ENCODE results near the gene PTN. TPM values are rescaled to one million over a fixed set of nuclear protein-coding genes. Genes with fewer than 3 reads are reported as not detected.

Gene PTN
- total RNA-seq, 1 donor from 2014 or later = 207 TPM

DNA sequence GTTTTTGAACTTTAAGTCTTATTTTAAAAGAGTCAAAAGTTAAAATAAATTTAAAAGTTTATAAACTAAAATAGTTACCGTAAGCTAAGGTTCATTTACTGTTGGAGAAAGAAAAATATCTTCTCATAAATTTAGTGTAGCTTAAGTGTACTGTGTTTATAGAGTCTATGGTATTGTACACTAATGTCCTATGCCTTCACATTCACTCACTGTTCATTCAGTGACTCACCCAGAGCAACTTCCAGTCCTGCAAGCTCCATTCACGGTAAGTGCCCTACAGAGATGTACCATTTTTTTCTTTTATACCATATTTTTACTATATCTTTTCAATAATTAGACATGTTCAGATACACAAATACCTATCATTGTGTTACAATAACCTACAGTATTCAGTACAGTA, 97.6 kb downstream of the PTN start:
- peaks cover 14% of the 10 kb centered on the region for H3K4me1 Mint-ChIP-seq
- H3K9me3 Mint-ChIP-seq = no peaks in the 10 kb centered on the region
- no peaks in the 10 kb centered on the region for H3K9me3 ChIP-seq (ENCODE audit: low read depth)
- no peak for DNase-seq (ENCODE audit: low spot score)
- H3K4me3 Mint-ChIP-seq = no peak overlapping the region
- TF ChIP-seq EZH2 (IDR thresholded peaks at IDR 0.05) (no peak), EZH2phosphoT487 (IDR thresholded peaks at IDR 0.05) (no peak)
- TF ChIP-seq, protein P1, sequence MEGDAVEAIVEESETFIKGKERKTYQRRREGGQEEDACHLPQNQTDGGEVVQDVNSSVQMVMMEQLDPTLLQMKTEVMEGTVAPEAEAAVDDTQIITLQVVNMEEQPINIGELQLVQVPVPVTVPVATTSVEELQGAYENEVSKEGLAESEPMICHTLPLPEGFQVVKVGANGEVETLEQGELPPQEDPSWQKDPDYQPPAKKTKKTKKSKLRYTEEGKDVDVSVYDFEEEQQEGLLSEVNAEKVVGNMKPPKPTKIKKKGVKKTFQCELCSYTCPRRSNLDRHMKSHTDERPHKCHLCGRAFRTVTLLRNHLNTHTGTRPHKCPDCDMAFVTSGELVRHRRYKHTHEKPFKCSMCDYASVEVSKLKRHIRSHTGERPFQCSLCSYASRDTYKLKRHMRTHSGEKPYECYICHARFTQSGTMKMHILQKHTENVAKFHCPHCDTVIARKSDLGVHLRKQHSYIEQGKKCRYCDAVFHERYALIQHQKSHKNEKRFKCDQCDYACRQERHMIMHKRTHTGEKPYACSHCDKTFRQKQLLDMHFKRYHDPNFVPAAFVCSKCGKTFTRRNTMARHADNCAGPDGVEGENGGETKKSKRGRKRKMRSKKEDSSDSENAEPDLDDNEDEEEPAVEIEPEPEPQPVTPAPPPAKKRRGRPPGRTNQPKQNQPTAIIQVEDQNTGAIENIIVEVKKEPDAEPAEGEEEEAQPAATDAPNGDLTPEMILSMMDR (IDR thresholded peaks at IDR 0.05) = no peak
- H3K9ac ChIP-seq = no peak overlapping the region
- no peak overlapping the region for H3K27ac Mint-ChIP-seq
- no peaks in the 10 kb centered on the region for H3K36me3 ChIP-seq
- no peak overlapping the region for H3K27ac ChIP-seq
- no peaks in the 10 kb centered on the region for H3K4me1 ChIP-seq
- no peaks in the 10 kb centered on the region for H3K27me3 ChIP-seq
- H4K20me1 ChIP-seq (ENCODE audit: low read depth) = no peaks in the 10 kb centered on the region
- peaks cover 2% of the 10 kb centered on the region for H3K27me3 Mint-ChIP-seq (ENCODE audit: insufficient read depth, low read depth)
- H3K79me2 ChIP-seq (ENCODE audit: low read depth) = no peaks in the 10 kb centered on the region
- H3K4me3 ChIP-seq = no peak overlapping the region
- peaks cover 71% of the 10 kb centered on the region for H3K36me3 Mint-ChIP-seq
- H3K4me2 ChIP-seq = no peak overlapping the region
- no peak overlapping the region for H2AFZ ChIP-seq (replicated peaks)
- no peaks in the 10 kb centered on the region for H3F3A ChIP-seq (ENCODE audit: low read depth)

DNA sequence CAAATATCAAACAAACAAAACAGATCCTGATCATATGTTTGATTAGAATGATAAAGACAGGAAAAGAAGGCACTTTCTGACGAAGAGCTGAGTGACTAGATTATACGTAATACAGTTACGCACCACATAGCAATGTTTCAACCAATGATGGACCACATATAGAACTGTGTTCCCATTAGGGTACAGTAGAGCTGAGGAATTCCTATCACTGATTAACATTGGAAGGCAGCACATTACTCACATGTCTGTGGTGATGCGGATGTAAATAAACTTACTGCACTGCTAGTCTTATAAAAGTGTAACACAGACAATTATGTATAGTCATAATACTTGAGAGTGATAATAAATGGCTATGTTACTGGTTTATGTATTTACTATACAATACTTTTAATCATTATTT, 98.3 kb downstream of the PTN start:
- H3K36me3 Mint-ChIP-seq = peaks cover 70% of the 10 kb centered on the region
- H3K27me3 Mint-ChIP-seq (ENCODE audit: insufficient read depth, low read depth) = peaks cover 2% of the 10 kb centered on the region
- no peak for DNase-seq (ENCODE audit: low spot score)
- H3K4me3 Mint-ChIP-seq = no peak overlapping the region
- Histone ChIP-seq H3K36me3 (no peaks in the 10 kb centered on the region), H3K9me3 (ENCODE audit: low read depth) (no peaks in the 10 kb centered on the region), H3K9ac (no peak overlapping the region), H3K4me3 (no peak overlapping the region), H3K27ac (no peak overlapping the region), H4K20me1 (ENCODE audit: low read depth) (no peaks in the 10 kb centered on the region), H2AFZ (replicated peaks) (no peak overlapping the region), H3K4me2 (no peak overlapping the region), H3K4me1 (no peaks in the 10 kb centered on the region), H3K79me2 (ENCODE audit: low read depth) (no peaks in the 10 kb centered on the region), H3F3A (ENCODE audit: low read depth) (no peaks in the 10 kb centered on the region), H3K27me3 (no peaks in the 10 kb centered on the region)
- H3K9me3 Mint-ChIP-seq = no peaks in the 10 kb centered on the region
- TF ChIP-seq EZH2phosphoT487 (IDR thresholded peaks at IDR 0.05) (no peak), EZH2 (IDR thresholded peaks at IDR 0.05) (no peak)
- TF ChIP-seq, protein P1 (IDR thresholded peaks at IDR 0.05) = no peak
- H3K27ac Mint-ChIP-seq = no peak overlapping the region
- peaks cover 16% of the 10 kb centered on the region for H3K4me1 Mint-ChIP-seq

DNA sequence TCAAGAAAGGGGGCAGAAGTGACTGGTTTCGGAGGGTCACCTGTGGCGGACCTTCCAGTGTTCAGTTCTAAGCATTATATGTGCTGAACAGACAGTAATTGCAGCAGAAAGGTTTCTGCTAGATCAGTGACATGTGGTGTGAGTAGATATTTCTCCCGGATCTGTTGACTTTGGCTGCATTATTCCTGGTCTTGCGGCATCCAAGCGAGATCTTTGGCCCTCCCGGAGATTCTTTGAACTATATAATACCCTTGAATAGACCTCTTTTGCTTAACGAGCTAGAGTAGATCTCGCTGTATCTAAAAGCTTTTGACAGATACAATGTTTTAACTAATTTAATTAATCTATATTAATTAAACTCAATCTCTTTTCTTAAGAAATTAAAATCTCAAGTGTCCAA, 99.8 kb downstream of the PTN start:
- peaks cover 61% of the 10 kb centered on the region for H3K36me3 Mint-ChIP-seq
- no peaks in the 10 kb centered on the region for H3K4me1 ChIP-seq
- H3F3A ChIP-seq (ENCODE audit: low read depth) = no peaks in the 10 kb centered on the region

More for the DNA sequence above, 99.8 kb downstream of the PTN start:
- H4K20me1 ChIP-seq (ENCODE audit: low read depth) = no peaks in the 10 kb centered on the region
- H3K27me3 ChIP-seq = no peaks in the 10 kb centered on the region
- no peak overlapping the region for H3K27ac ChIP-seq
- no peaks in the 10 kb centered on the region for H3K9me3 Mint-ChIP-seq
- H3K27me3 Mint-ChIP-seq (ENCODE audit: insufficient read depth, low read depth) = peaks cover 2% of the 10 kb centered on the region
- TF ChIP-seq, protein P1 (IDR thresholded peaks at IDR 0.05) = no peak
- no peak for TF ChIP-seq EZH2phosphoT487 (IDR thresholded peaks at IDR 0.05)
- no peak for TF ChIP-seq EZH2 (IDR thresholded peaks at IDR 0.05)
- H3K79me2 ChIP-seq (ENCODE audit: low read depth) = no peaks in the 10 kb centered on the region
- no peak overlapping the region for H3K4me3 Mint-ChIP-seq
- no peaks in the 10 kb centered on the region for H3K36me3 ChIP-seq
- peaks cover 16% of the 10 kb centered on the region for H3K4me1 Mint-ChIP-seq
- H3K4me2 ChIP-seq = no peak overlapping the region
- H3K9ac ChIP-seq = no peak overlapping the region
- no peak overlapping the region for H3K4me3 ChIP-seq
- no peaks in the 10 kb centered on the region for H3K9me3 ChIP-seq (ENCODE audit: low read depth)
- H2AFZ ChIP-seq (replicated peaks) = no peak overlapping the region
- DNase-seq (ENCODE audit: low spot score) = no peak
- no peak overlapping the region for H3K27ac Mint-ChIP-seq
